Measurements from ENCODE around the gene CDNF.
"Not testable (repeated sequence)": the region's sequence is repeated elsewhere in the genome, so short reads cannot be mapped to it uniquely, and the experiment has no call there.

CDNF gene

DNA sequence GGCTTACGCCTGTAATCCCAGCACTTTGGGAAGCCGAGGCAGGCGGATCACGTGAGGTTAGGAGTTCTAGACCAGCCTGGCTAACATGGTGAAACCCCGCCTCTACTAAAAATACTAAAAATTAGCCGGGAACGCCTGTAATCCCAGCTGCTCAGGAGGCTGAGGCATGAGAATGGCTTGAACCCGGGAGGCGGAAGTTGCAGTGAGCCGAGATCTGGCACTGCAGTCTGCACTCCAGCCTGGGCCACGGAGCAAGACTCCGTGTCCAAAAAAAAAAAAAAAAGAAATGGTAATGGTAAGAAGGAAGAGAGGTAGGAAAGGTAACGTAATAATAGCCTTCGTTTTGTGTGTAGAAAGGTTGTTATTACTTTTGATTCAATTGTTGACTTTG, 1.5 kb upstream of the CDNF start:
- no peak for DNase-seq (ENCODE audit: low read depth, low spot score)

- peak; percentile 78 for DNase-seq (ENCODE audit: low read depth, low spot score)
Measured at GRCh38 chr10:14838582-14839304, 906 bp upstream of the CDNF start.

GRCh38 chr10:14837003-14837756, 657 bp downstream of the CDNF start:
- no peak for DNase-seq (ENCODE audit: low read depth, low spot score)

DNA sequence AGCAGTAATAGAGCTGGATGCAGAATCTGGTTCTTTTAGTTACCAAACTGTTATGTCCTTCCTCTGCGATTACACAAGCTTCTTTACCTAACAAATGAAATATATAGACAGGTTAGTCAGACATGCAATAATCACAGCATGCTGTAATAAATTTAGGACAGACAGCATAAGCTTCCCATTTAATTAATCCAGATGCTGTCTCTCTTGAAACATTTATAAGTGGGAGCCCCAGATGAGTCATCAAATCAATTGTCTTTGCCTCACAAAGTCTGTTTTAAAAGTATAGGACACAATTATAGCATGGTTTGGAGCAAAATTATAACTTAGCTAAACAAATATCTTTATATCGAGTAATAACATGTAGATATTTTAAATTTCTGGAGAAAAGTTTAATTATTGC, 1.6 kb downstream of the CDNF start:
- DNase-seq (ENCODE audit: low read depth, low spot score), result no peak

- no peak for DNase-seq (ENCODE audit: low read depth, low spot score)
Measured at GRCh38 chr10:14833106-14833505, 4.7 kb downstream of the CDNF start.

- DNase-seq (ENCODE audit: low read depth, low spot score), result no peak
Measured at GRCh38 chr10:14826076-14826829, 11.6 kb downstream of the CDNF start.

GRCh38 chr10:14823966-14824365, 13.9 kb downstream of the CDNF start:
- DNase-seq (ENCODE audit: low read depth, low spot score), result no peak

- DNase-seq (ENCODE audit: low read depth, low spot score), result peak; percentile 11
Measured at GRCh38 chr10:14822879-14823755, 14.7 kb downstream of the CDNF start.

GRCh38 chr10:14821635-14822375, 16.0 kb downstream of the CDNF start:
- DNase-seq (ENCODE audit: low read depth, low spot score), result no peak

DNA sequence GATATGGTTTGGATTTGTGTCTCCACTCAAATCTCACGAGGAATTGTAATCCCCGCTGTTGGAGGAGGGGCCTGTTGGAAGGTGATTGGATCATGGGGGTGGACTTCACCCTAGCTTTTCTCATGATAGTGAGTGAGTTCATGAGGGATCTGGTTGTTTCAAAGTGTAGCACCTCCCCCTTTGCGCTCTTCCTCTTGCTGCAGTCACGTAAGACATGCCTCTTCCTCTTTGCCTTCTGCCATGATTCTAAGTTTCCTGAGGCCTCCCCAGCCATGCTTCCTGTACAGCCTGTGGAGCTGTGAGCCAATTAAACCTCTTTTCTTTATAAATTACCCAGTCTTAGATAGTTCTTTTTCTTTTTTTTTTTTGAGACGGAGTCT, 17.1 kb downstream of the CDNF start:
- DNase-seq (ENCODE audit: low read depth, low spot score), result peak; percentile 11

- peak; percentile 20 for DNase-seq (ENCODE audit: low read depth, low spot score)
Measured at GRCh38 chr10:14820010-14820774, 17.6 kb downstream of the CDNF start.

DNA sequence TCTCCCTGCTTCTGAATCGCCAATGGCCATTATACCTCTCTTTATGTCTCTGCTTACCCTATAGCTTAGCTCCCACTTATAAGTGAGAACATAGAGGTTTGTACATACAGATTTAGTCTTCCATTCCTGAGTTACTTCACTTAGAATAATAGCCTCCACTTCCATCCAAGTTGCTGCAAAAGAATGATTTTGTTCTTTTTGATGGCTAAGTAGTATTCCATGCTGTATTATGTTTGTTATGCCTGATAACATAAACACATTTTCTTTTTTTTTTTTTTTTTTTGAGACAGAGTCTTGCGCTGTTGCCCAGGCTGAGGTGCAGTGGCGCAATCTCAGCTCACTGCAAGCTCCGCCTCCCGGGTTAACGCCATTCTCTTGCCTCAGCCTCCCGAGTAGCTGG, 21.1 kb downstream of the CDNF start:
- DNase-seq (ENCODE audit: low read depth, low spot score), result not testable (repeated sequence)

GRCh38 chr10:14815681-14816080, 22.2 kb downstream of the CDNF start:
- no peak for DNase-seq (ENCODE audit: low read depth, low spot score)

GRCh38 chr10:14812271-14812670, 25.6 kb downstream of the CDNF start:
- peak; percentile 4 for DNase-seq (ENCODE audit: low read depth, low spot score)

- peak; percentile 6 for DNase-seq (ENCODE audit: low read depth, low spot score)
Measured at GRCh38 chr10:14810969-14811953, 26.6 kb downstream of the CDNF start.

DNA sequence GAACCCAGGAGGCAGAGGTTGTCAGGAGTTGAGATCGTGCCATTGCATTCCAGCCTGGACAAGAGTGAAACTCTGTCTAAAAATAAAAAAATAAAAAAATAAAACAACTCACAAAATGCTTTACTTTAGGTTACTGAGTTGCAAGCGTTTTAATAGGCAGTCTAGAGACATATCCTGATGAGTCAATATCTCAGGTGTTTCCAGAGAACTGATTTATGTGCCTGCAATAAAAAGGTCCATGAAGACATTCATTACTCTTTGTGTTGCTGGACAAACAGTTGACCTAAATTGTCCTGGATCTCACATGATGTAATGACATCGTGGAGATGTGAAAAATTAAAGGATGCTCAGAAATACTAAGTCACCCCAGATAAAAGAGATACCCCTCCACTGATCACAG, 31.5 kb downstream of the CDNF start:
- DNase-seq (ENCODE audit: low read depth, low spot score), result no peak

- no peak for DNase-seq (ENCODE audit: low read depth, low spot score)
Measured at GRCh38 chr10:14803827-14804226, 34.0 kb downstream of the CDNF start.

- peak; percentile 12 for DNase-seq (ENCODE audit: low read depth, low spot score)
Measured at GRCh38 chr10:14801723-14802122, 36.1 kb downstream of the CDNF start.

DNA sequence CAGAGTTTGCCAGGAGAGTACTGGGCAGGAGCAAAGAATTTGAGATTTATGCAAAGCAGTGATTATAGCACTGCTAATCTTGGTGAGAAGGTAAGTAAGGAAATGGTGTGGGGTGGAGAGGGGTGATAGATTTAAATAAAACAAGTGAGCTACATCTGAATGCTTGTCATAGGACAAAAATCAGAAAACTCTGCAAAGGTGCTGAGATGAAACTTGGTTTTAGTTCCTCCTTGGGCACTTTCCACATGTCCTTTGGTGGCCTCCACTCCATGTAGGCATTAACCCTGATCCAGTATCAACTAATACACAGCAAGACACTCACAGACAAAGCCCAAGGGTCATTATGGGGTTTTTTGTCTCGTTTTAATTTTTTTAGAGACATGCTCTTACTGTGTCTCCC, 37.4 kb downstream of the CDNF start:
- DNase-seq (ENCODE audit: low read depth, low spot score), result no peak

Data from ELF-1 (cell line).